H1 (cell line): ENCODE results near the gene GOLGA6B. TPM values are rescaled to one million over a fixed set of nuclear protein-coding genes. Genes with fewer than 3 reads are reported as not detected.

Experiments used
- CTCF ChIA-PET: fragments of 300-600 bp; sonication (Branson Sonifier 250); formaldehyde crosslinking; loops from one replicate; lab custom pipeline; 2021; ENCODE audit not compliant: partially characterized antibody; lab: Charles Lee
- POLR2A ChIA-PET: fragments of 300-600 bp; sonication (Branson Sonifier 250); formaldehyde crosslinking; loops from one replicate; lab custom pipeline; 2021; ENCODE audit warnings: inconsistent platforms; ENCODE audit not compliant: partially characterized antibody; lab: Charles Lee
- DNase-seq, 2 experiments: peaks; one replicate each; pipeline versions ENCODE4 v3.0.0 to v3.0.0-alpha.2; 2010 to 2022; ENCODE audit warnings: low spot score in 2 of 2, low read depth in 1 of 2, mixed read lengths in 1 of 2
- FAIRE-seq: peaks from 2 replicates; lab custom pipeline; 2011; peaks lifted over from hg19 to GRCh38; lab: Jason Lieb, UNC
- H2AFZ ChIP-seq: 2 replicates; pipeline ENCODE4 v1.8.1; 2012; ENCODE audit warnings: low read length, inconsistent platforms
- H2AK5ac ChIP-seq: 2 replicates; pipeline ENCODE4 v1.6.1; 2013; ENCODE audit warnings: low read depth, low read length
- H2BK120ac ChIP-seq: replicated peaks from 2 replicates; pipeline ENCODE3; 2013; ENCODE audit warnings: low read depth, low read length, inconsistent platforms
- H2BK12ac ChIP-seq: 2 replicates; pipeline ENCODE4 v1.6.1; 2013; ENCODE audit warnings: low read depth, low read length
- H2BK15ac ChIP-seq: 2 replicates; pipeline ENCODE4 v1.6.1; 2013; ENCODE audit warnings: low read length
- H2BK20ac ChIP-seq: 2 replicates; pipeline ENCODE4 v1.6.1; 2013; ENCODE audit warnings: low read length
- H2BK5ac ChIP-seq: 2 replicates; pipeline ENCODE4 v1.6.1; 2013; ENCODE audit warnings: low read depth, low read length
- H3K14ac ChIP-seq: 2 replicates; pipeline ENCODE4 v1.6.1; 2013; ENCODE audit warnings: inconsistent platforms; ENCODE audit not compliant: insufficient read length
- H3K18ac ChIP-seq: 2 replicates; pipeline ENCODE4 v1.6.1; 2013; ENCODE audit warnings: low read length; ENCODE audit errors: extremely low read depth
- H3K23ac ChIP-seq: 2 replicates; pipeline ENCODE4 v1.6.1; 2013; ENCODE audit warnings: inconsistent platforms; ENCODE audit not compliant: insufficient read length
- H3K23me2 ChIP-seq: 2 replicates; pipeline ENCODE4 v1.6.1; 2013; ENCODE audit warnings: low read depth, low read length
- H3K27ac ChIP-seq: 2 replicates; pipeline ENCODE4 v1.6.1; 2011; ENCODE audit warnings: low read depth, low read length, inconsistent platforms
- H3K27me3 ChIP-seq, 4 experiments: replicated peaks in 1 of 4; 1 replicate in 1 of 4; 2 replicates in 3 of 4; pipeline versions ENCODE4 v1.6.1 to v1.8.1; 2011 to 2013; ENCODE audit warnings: low read length in 3 of 4, mild to moderate bottlenecking in 3 of 4, inconsistent platforms in 2 of 4, mixed read lengths in 2 of 4, moderate library complexity in 1 of 4; ENCODE audit not compliant: control insufficient read depth in 3 of 4, insufficient read depth in 3 of 4; ENCODE audit errors: extremely low read depth in 1 of 4
- H3K36me3 ChIP-seq, 4 experiments: 2 replicates each; pipeline versions ENCODE4 v1.6.1 to v1.8.1; 2011 to 2013; ENCODE audit warnings: mild to moderate bottlenecking in 4 of 4, low read length in 3 of 4, moderate library complexity in 2 of 4, control low read depth in 1 of 4, inconsistent platforms in 1 of 4; ENCODE audit not compliant: insufficient read depth in 4 of 4, control insufficient read depth in 2 of 4
- H3K4ac ChIP-seq: replicated peaks from 2 replicates; pipeline ENCODE3; 2013; ENCODE audit warnings: low read length, low read depth, mixed read lengths, inconsistent platforms; ENCODE audit not compliant: insufficient read length
- H3K4me1 ChIP-seq, 4 experiments: replicated peaks in 1 of 4; 1 replicate in 1 of 4; 2 replicates in 3 of 4; pipeline versions ENCODE4 v1.6.1 to v1.8.1; 2011 to 2013; ENCODE audit warnings: low read length in 3 of 4, inconsistent platforms in 2 of 4, mixed read lengths in 1 of 4; ENCODE audit not compliant: insufficient read depth in 4 of 4, control insufficient read depth in 3 of 4
- H3K4me2 ChIP-seq, 2 experiments: 2 replicates each; pipeline versions ENCODE4 v1.6.1 to v1.8.1; 2011 to 2013; ENCODE audit warnings: low read depth in 2 of 2, low read length in 2 of 2, control low read depth in 1 of 2, inconsistent platforms in 1 of 2, mild to moderate bottlenecking in 1 of 2; ENCODE audit not compliant: insufficient read depth in 1 of 2
- H3K4me3 ChIP-seq, 4 experiments: fragments of 200-600, 300-600 bp in 1 of 4; sonication (generic), shearing (Covaris generic), sonication (Bioruptor Twin) in 1 of 4; 2 replicates each; pipeline versions ENCODE4 v1.5.1 to v1.8.1; 2011 to 2016; ENCODE audit warnings: low read length in 4 of 4, low read depth in 3 of 4, control low read depth in 2 of 4, inconsistent platforms in 2 of 4, mild to moderate bottlenecking in 2 of 4, mixed read lengths in 1 of 4, moderate library complexity in 1 of 4; ENCODE audit not compliant: insufficient read depth in 2 of 4; ENCODE audit errors: extremely low read depth in 1 of 4
- H3K56ac ChIP-seq: replicated peaks from 2 replicates; pipeline ENCODE3; 2013; ENCODE audit warnings: low read depth, mild to moderate bottlenecking, mixed read lengths, low read length, inconsistent platforms; ENCODE audit not compliant: insufficient read length
- H3K79me1 ChIP-seq: 2 replicates; pipeline ENCODE4 v1.6.1; 2013; ENCODE audit warnings: low read depth, low read length, control low read depth
- H3K79me2 ChIP-seq, 2 experiments: 2 replicates each; pipeline versions ENCODE4 v1.6.1 to v1.8.1; 2012 to 2013; ENCODE audit warnings: low read length in 2 of 2, mild to moderate bottlenecking in 2 of 2, inconsistent platforms in 1 of 2; ENCODE audit not compliant: insufficient read depth in 2 of 2, control insufficient read depth in 1 of 2
- H3K9ac ChIP-seq, 4 experiments: replicated peaks in 1 of 4; 1 replicate in 1 of 4; 2 replicates in 3 of 4; pipeline versions ENCODE4 v1.6.1 to v1.8.1; 2011 to 2013; ENCODE audit warnings: low read depth in 3 of 4, low read length in 3 of 4, control low read depth in 2 of 4, mild to moderate bottlenecking in 2 of 4, moderate library complexity in 2 of 4, inconsistent platforms in 1 of 4; ENCODE audit errors: extremely low read depth in 1 of 4
- H3K9me3 ChIP-seq, 2 experiments: 2 replicates each; pipeline versions ENCODE4 v1.6.1 to v1.8.1; 2012 to 2013; ENCODE audit warnings: mild to moderate bottlenecking in 2 of 2, moderate library complexity in 2 of 2, control low read depth in 1 of 2, inconsistent platforms in 1 of 2, low read depth in 1 of 2, low read length in 1 of 2, mixed read lengths in 1 of 2; ENCODE audit not compliant: insufficient read depth in 2 of 2
- H4K20me1 ChIP-seq, 2 experiments: replicated peaks in 1 of 2; 2 replicates each; pipeline versions ENCODE3 to v1.8.1; 2011 to 2013; ENCODE audit warnings: inconsistent platforms in 2 of 2, low read length in 2 of 2, mild to moderate bottlenecking in 1 of 2; ENCODE audit not compliant: insufficient read depth in 2 of 2, control insufficient read depth in 1 of 2
- H4K5ac ChIP-seq: 2 replicates; pipeline ENCODE4 v1.6.1; 2013; ENCODE audit warnings: low read length, low read depth, mixed read lengths, inconsistent platforms; ENCODE audit not compliant: insufficient read length
- H4K8ac ChIP-seq: 2 replicates; pipeline ENCODE4 v1.8.0; 2013; ENCODE audit warnings: mild to moderate bottlenecking, moderate library complexity, low read length, inconsistent platforms; ENCODE audit not compliant: insufficient read depth; ENCODE audit errors: extremely low read depth
- H4K91ac ChIP-seq: replicated peaks from 2 replicates; pipeline ENCODE3; 2013; ENCODE audit warnings: low read length, mixed read lengths, inconsistent platforms; ENCODE audit not compliant: insufficient read length
- GABPA ChIP-seq: IDR thresholded peaks from 2 replicates; pipeline ENCODE4 v1.6.1; 2011; ENCODE audit warnings: mild to moderate bottlenecking, low read length, moderate library complexity, borderline replicate concordance; ENCODE audit not compliant: insufficient read depth
- SIRT6 ChIP-seq: IDR thresholded peaks from one replicate; pipeline ENCODE4 v1.7.1; 2012; ENCODE audit warnings: low read length, inconsistent platforms
- SP4 ChIP-seq: IDR thresholded peaks from 2 replicates; pipeline ENCODE4 v1.6.1; 2012; ENCODE audit warnings: low read length, inconsistent platforms
- WGBS, 2 experiments: shearing (Covaris generic) in 1 of 2; methylation state at CpG; one replicate each; pipeline versions ENCODE4 v1.1.6 to v1.1.7; 2013 to 2015; ENCODE audit warnings: low lambda C conversion rate in 2 of 2, mixed read lengths in 2 of 2, inconsistent platforms in 1 of 2, low coverage in 1 of 2, missing lambda C conversion rate in 1 of 2; ENCODE audit not compliant: insufficient replicate concordance in 2 of 2, insufficient coverage in 1 of 2, insufficient read length in 1 of 2; ENCODE audit errors: extremely low coverage in 1 of 2, missing lambda C conversion rate in 1 of 2; 5-methylcytosine and 5-hydroxymethylcytosine counted together
- polyA plus RNA-seq, 7 experiments: library from polyadenylated mRNA; depleted of rRNA in 3 of 7; stranded (reverse) in 5 of 7; unstranded in 2 of 7; fragments of >200 nt in 5 of 7; fragments of 200-250 nt in 2 of 7; gene quantifications; 1 replicate in 5 of 7; 2 replicates in 1 of 7; 4 replicates in 1 of 7; pipeline versions ENCODE4 v1.2.1 to v1.2.3, GENCODE V29; 2011 to 2013; ENCODE audit warnings: missing spikeins in 2 of 7, mixed read lengths in 2 of 7
- total RNA-seq: library from RNA; stranded (reverse); fragmentation: NEBNext Ultra II Directional; extraction: Animal tissue kit (Norgen Biotek cat#: 25700); gene quantifications from 2 replicates; pipeline ENCODE4 v1.2.1, GENCODE V29; 2021

GOLGA6B gene
- total and polyA plus RNA-seq, 2 of the 8 experiments (the other 6 are each of a cell fraction or from before 2014, with no cell fraction given): 0.09 TPM; not detected in 1

DNA sequence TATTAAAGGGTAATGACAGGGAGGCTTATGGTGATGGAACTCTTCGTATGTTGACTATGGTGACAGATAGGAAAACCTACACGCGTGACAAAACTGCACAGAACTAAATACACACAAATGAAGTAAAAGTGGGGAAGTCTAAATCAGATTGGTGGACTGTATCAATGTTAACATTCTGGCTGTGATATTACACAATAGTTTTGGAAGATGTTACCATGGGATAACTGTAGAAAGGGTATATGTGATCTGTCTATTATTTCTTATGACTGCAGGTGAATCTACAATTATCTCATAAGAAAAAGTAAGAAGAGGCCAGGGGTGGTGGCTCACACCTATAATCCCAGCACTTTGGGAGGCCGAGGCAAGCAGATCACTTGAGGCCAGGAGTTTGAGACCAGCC lies 22.3 kb downstream of the GOLGA6B start:
- no peak overlapping the region for H2BK120ac ChIP-seq
- H3K79me2 ChIP-seq: no peaks in the 10 kb centered on the region
- WGBS, 2 experiments: 89% methylated on average over 4 of the region's 4 CpGs; no CpG with 5 or more reads in 1 of the 2 experiments
- CTCF ChIA-PET: no interaction called here
- H3K27me3 ChIP-seq: no peaks in the 10 kb centered on the region
- no peak overlapping the region for H2AK5ac ChIP-seq
- no peak overlapping the region for H2BK12ac ChIP-seq
- no peak overlapping the region for H3K27ac ChIP-seq
- H3K9me3 ChIP-seq: no peaks in the 10 kb centered on the region
- no peak overlapping the region for H3K14ac ChIP-seq
- no peak overlapping the region for H3K4me2 ChIP-seq
- H3K18ac ChIP-seq: no peak overlapping the region
- no peaks in the 10 kb centered on the region for H3K36me3 ChIP-seq
- H3K4me1 ChIP-seq: no peaks in the 10 kb centered on the region; a peak in 1 of 7 replicates
- no peak overlapping the region for H4K91ac ChIP-seq
- DNase-seq: no peak
- H2AFZ ChIP-seq: no peak overlapping the region
- no peaks in the 10 kb centered on the region for H4K20me1 ChIP-seq
- POLR2A ChIA-PET: no interaction called here
- H4K5ac ChIP-seq: no peak overlapping the region
- no peak overlapping the region for H2BK20ac ChIP-seq
- no peak for FAIRE-seq
- no peak overlapping the region for H2BK15ac ChIP-seq
- H3K9ac ChIP-seq: no peak overlapping the region
- H3K56ac ChIP-seq: no peak overlapping the region
- no peak overlapping the region for H3K4ac ChIP-seq
- H3K23me2 ChIP-seq: no peaks in the 10 kb centered on the region
- no peak overlapping the region for H3K4me3 ChIP-seq
- H4K8ac ChIP-seq: no peak overlapping the region
- no peaks in the 10 kb centered on the region for H3K79me1 ChIP-seq
- TF ChIP-seq GABPA (no peak), SP4 (no peak), SIRT6 (no peak)
- H2BK5ac ChIP-seq: no peak overlapping the region
- H3K23ac ChIP-seq: no peak overlapping the region
